AG08395 (cell line): ENCODE measurements around the gene SLC4A8.
"Not testable (repeated sequence)": the region's sequence is repeated elsewhere in the genome, so short reads cannot be mapped to it uniquely, and the experiment has no call there.

Source experiments
- DNase-seq: peaks from one replicate; pipeline ENCODE4 v3.0.0; 2012; ENCODE audit warnings: mixed read lengths, low spot score

SLC4A8 gene

DNA sequence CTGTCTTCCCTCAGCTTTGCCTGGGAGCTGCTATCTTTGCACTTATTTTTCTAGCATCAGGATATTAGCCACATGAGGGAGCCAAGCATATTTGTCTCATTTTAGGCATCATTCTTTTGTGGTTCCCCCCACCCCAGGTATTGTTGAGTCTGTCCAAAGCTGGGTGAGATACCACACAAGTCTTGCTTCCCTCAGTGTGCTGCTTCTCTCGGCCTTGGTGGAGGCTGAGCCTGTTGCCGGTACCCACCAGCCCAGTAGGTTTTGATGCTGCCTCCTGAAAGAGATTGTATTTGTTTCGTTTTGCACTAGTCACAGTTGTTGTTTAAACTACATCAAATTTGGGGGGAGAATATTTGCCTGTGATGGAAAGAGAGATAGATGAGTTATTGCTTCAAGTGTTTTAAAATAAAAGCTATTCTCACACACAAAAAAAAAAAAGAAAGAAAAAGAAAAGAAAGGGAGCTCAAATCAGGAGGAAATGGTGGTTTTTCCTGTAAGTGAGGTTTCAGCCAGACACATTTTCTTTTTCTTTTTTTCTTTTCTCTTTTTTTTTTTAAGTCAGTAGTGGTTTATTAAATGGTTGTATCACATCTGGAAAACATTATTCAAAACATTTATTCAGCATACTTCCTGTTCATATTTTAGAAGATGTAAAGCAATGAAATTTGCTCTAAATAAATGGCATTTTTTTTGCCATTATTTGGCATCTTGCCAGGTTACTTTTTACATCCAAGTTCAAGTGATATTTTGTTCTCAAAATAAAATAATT lies 58.5 kb downstream of the SLC4A8 start:
- DNase-seq, result no peak

GRCh38 chr12:51484119-51484518 lies 59.5 kb downstream of the SLC4A8 start:
- DNase-seq, result no peak

DNA sequence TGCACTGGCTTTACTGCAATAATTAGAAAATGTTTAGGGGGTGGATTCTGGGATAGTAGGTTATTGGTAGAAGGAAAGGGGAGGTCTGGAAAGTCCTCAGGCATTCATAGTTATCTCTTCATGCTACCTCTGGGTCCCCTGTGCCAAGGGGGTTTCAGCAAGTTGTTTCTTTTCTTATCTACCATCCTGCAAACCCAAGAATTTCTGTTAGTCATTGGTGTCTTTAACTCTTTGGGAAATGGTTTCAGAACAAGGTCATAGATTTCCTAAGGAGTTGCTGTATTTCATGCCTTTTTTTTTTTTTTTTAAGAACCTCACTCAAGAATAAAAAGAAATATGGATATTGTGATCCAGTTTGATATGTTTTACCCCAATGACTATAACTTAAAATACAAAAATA lies 63.6 kb downstream of the SLC4A8 start:
- DNase-seq, result no peak

GRCh38 chr12:51493281-51493680 lies 68.7 kb downstream of the SLC4A8 start:
- DNase-seq, result no peak

- DNase-seq, result no peak
Measured at GRCh38 chr12:51496895-51497294, 72.3 kb downstream of the SLC4A8 start.

DNA sequence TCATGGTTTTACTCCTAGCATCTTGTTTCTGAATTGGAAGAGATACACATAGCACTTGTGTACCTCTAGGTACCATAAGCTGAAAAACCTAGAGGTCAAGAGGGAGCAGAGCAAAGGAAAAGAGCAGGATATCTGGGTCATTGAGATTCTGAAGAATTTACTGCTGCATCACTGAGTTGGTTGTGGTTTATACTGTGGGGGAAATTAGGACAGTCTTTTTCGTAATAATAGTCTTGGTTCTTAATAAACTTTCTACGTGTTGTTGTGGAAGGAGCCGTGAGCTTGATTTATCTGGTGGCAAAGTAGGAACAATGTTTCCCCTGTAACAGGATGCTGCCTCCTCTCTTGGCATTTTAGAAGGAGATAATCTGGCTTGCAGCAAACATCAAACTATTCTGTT lies 80.2 kb downstream of the SLC4A8 start:
- no peak for DNase-seq

DNA sequence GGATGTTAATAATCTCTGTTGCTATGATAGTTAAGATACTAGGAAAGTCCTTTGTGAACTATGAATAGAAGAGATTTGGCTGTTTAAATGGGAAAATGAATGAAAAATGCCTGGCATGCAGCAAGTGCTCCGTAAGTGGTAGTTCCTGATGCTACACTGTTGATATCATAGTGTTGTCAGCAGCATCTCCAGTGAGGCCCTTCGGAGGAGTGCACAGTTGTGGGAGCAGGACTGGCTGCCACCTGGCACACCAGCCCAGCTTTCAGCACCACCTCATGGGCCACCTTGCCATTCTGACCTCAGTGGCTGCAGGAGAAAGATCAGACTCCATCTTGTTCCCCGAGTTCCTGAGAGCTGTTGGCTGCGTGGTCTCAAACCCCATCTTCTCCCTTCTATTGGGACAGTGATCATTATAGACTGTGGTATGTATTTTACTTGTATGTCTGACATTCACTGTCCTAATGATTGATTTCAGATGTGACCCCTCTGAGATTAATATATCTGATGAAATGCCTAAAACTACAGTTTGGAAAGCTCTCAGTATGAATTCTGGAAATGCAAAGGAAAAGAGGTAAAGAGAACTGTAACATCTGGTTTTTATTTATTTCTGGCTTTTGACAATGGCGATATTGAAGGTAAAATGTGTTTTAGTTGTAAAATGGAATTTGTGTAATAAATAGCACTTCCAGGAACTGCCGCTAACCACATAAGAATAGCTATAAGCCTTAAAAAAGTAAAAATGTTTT lies 80.9 kb downstream of the SLC4A8 start:
- DNase-seq, result no peak

DNA sequence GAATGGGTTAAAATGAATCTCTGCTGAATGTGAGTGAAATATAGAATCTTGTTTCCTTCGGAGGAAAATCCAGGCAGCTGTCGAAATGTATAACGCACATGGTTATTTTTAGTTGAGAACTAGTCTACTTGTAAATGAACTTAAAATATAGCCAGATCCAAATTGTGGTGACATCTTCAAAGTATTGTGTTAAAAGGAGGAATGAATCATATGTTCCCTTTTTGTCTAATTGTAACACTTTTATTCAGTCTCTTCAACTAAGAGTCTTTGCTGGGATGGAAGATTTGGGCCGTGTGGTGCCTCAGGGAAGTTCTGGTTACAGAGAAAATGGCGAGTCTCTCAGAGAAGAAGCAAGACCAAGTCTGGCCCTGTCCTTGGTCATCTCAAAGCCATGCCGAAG lies 82.5 kb downstream of the SLC4A8 start:
- DNase-seq, result no peak

GRCh38 chr12:51508285-51508684 lies 83.7 kb downstream of the SLC4A8 start:
- DNase-seq, result no peak

DNA sequence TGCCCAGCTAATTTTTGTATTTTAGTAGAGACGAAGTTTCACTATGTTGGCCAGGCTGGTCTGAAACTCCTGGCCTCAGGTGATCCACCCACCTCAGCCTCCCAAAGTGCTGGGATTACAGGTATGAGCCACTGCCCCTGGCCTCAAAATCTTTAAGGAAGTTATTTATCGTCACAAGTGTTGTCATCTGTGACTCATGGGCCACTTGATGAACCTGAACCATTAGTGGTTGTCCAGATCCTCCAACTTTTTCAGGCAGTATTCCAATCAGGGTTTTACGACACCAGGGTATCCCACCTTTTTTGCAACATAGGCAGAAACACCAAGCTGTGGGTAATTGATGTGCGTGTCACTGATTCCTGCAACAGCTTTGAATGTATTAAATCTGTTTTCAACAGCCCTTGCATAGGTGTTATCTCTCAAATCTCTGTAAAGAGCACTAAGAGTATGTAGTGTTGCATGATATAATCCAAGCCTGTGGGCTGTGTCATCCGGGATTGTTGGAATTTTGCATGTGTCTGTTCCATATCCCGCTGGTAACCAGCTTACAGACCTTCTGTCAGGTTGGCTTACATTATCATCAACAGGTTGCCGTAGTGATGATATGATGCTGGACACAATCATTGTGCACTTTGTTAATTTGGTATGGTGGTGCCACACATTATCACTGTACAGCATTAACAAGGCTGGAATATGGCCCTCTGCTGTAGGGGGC lies 87.1 kb downstream of the SLC4A8 start:
- no peak for DNase-seq

DNA sequence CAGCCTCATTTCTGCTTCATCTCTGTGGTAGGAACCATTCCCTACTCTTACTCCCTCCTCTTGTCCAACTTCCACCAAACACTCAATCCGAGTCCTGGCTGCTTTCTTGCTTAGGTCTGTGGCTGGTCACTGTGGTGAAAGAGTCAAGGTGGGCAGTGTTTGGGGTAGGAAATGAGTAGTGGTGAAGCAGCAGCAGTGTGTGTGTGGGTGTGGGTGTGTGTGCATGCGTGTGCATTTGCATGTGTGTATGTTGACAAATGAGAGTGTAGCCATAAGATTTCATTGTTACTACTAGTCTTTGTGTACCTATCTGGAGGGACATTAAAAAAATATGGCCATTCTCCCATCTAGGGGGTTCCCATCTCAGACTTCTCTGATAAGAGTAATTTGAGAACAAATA lies 87.8 kb downstream of the SLC4A8 start:
- DNase-seq, result no peak

GRCh38 chr12:51515037-51515436 lies 90.4 kb downstream of the SLC4A8 start:
- DNase-seq, result not testable (repeated sequence)

- DNase-seq, result no peak
Measured at GRCh38 chr12:51517316-51517715, 92.7 kb downstream of the SLC4A8 start.

DNA sequence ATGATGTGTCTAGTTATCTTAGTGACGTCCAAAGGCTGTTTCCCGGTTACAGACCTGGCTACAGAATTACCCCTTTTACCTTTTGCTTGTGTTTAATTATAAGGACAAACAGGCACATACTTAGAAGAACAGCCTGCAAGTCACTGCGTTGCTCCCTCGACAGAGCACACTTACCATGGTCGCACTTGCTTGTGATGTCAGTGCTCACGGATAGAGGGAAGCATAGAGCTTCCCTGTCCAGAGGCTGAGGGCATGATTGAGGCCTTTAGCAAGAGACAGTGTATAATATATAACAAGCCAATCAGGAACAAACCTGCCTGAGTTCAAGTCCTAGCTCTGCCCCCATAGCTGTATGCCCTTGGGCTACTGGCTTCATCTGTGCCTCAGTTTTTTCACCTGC lies 93.2 kb downstream of the SLC4A8 start:
- no peak for DNase-seq

DNA sequence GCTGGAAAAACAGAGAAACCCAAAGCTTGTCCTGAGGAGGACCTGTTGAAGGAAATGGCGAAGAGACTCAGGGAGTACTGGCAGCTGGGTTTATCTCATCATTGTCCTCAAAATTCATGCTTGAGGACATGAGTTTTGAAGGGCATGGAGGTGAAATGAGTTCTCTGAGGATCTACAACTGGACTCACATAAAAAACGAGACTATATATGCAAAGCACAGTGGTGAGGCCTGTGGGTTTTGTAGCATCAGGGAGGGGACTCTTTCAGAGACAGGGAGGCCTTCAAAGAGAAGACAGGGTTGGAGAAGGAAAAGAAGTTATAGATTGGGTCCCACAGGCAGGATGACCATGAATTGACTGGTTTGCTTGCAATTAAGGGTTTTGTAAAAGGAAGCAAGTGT lies 95.1 kb downstream of the SLC4A8 start:
- DNase-seq, result no peak

GRCh38 chr12:51520576-51521325 lies 96.1 kb downstream of the SLC4A8 start:
- no peak for DNase-seq

- no peak for DNase-seq
Measured at GRCh38 chr12:51521554-51522276, 97.1 kb downstream of the SLC4A8 start.

DNA sequence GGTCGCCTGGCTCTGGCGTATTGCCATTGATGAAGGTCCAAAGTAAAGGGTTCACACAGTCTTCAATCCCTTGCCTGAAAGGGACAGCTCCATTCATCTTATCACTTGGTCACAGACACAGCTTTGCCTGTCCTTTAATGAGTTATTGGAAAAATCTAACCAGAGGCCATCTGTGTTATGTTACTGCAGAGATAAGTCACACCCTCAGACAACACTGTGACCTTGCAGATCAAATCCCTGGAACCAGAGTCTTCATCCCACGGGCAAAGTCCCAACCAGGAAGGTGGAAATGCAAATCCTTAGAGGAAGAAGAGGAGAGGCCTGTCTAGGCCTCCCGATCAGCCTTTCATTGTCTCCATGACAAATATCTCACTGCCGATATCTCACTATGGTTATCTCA lies 98.1 kb downstream of the SLC4A8 start:
- no peak for DNase-seq

- no peak for DNase-seq
Measured at GRCh38 chr12:51524386-51524901, 99.8 kb downstream of the SLC4A8 start.

DNA sequence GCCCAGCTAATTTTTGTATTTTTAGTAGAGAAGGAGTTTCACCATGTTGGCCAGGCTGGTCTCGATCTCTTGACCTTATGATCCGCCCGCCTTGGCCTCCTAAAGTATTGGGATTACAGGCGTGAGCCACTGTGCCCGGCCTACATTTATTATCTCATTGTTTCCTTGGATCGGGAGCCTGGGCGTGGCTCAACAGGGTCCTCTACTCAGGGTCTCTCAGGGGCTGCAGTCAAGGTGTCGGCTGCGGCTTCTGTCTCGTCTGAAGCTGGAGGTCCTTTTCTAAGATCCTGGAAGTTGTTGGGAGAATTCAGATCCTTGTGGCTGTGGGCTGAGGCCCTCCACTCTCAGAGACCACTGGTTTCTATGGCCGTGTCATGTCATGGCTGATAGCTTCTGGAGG lies 100.9 kb downstream of the SLC4A8 start:
- no peak for DNase-seq

GRCh38 chr12:51527966-51528365 lies 103.3 kb downstream of the SLC4A8 start:
- no peak for DNase-seq
